Measurements from ENCODE around the gene MUC5B.

GRCh38 chr11:1298695-1299492 is 76.0 kb downstream of the MUC5B start:
- no peak for TF ChIP-seq CTCF (IDR thresholded peaks at IDR 0.05)
- no peak for TF ChIP-seq ZFX (IDR thresholded peaks at IDR 0.05; ENCODE audit: borderline replicate concordance)
